HK-2 (cell line): ENCODE results near the gene NFIX.

Experiments used
- DNase-seq: peaks from one replicate; pipeline ENCODE4 v3.0.0-alpha.2; 2018; ENCODE audit not compliant: unreplicated experiment

NFIX gene

GRCh38 chr19:13122980-13123957, 128.0 kb downstream of the NFIX start:
- DNase-seq, result no peak

DNA sequence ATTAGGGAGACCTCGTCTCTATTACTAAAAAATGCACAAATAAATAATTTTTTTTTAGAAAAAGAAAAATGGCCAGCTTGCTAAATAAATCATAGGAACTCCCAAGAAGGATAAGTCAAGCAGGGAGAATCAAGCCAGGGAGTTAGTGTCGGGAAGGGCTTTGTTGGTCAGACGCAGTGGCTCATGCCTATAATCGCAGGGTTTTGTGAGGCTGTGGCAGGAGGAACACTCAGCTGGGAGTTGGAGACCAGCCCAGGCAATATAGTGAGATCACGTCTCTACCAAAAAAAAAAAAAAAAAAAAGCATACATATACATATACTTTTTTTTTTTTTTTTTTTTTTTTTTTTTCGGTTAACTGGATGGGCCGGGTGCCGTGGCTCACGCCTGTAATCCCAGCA, 131.8 kb downstream of the NFIX start:
- DNase-seq, result no peak

GRCh38 chr19:13127811-13128575, 132.7 kb downstream of the NFIX start:
- no peak for DNase-seq

DNA sequence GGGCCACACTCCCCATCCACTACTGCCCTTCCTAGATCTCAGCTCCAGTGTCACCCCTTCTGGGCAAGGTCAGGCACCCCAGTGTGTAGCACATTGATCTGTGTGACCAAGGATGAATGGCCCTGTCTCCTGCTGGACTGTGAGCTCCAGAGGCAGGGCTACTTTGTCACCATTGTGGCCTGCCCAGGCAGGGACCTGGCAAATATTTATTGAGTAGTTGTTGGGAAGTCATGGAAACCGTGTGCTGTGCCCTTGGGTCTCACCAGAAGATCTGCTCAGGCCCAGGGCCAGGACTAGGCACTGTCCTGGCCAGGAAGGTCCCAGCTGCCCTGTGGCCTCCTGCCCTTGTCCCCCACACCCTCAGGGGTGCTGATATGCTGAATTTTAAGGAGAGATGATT, 133.3 kb downstream of the NFIX start:
- DNase-seq, result no peak

- DNase-seq, result no peak
These were observed 134.1 kb downstream of the NFIX start for GRCh38 chr19:13129384-13129783.

DNA sequence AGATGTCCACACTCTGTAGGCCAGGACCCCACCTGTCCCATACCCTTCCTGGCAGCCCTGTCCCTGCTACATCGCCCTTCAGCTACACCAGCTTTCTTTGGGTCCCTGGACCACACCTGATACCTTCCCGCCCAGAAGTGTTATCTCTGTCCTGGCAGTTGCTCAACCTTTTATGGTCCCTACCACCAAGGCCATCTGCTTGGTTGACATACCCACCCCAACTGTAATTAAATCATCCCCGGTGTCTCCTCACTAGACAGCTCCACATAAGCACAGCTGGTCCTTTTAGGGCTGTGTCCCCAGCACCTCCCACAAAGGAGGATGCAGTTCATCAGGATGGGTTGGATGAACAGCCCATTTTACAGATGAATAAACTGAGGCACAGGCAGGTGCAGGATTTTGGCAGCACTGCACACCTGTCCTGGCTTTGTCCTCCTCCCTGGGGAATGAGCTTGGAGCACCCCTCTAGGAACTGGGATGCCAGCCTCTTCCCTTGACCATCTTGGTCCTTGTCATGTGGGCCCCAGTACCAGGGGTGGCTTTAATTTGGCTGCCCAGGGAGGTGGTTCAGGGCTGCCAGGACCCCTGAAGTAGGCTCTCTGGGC, 135.7 kb downstream of the NFIX start:
- no peak for DNase-seq

DNA sequence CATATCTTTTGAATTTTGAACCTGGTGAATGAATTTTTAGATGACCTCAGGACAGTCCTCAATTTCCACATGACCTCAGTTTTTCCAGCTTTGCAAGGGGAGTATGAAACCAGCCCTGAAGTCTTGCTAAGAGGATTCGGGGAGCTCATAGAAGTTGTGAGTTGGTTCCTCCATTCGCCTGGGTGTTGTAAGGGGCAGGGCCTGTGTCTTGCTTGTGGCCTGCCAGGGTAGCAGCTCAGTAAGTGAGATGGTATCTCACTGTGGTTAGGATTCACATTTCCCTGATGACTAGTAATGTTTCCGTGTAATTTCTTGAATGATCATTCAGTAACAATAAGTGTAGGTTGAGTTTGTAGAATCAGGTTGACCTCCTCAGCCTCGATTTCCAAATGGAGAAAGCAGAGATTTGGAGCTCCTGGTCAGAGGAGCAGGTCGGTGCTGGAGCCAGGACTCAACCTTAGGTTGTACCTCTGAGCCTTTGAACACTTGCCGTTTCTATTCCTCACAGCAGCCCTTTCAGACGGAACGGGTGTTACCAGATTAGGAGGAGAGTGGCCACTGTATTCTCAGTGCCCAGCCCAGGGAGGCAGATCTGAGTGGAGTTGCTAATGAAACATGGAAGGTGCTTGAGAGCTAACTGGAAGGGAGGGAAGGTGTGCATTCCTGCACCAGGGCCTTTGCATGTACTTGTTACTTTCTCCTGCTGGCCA, 137.4 kb downstream of the NFIX start:
- DNase-seq, result no peak

DNA sequence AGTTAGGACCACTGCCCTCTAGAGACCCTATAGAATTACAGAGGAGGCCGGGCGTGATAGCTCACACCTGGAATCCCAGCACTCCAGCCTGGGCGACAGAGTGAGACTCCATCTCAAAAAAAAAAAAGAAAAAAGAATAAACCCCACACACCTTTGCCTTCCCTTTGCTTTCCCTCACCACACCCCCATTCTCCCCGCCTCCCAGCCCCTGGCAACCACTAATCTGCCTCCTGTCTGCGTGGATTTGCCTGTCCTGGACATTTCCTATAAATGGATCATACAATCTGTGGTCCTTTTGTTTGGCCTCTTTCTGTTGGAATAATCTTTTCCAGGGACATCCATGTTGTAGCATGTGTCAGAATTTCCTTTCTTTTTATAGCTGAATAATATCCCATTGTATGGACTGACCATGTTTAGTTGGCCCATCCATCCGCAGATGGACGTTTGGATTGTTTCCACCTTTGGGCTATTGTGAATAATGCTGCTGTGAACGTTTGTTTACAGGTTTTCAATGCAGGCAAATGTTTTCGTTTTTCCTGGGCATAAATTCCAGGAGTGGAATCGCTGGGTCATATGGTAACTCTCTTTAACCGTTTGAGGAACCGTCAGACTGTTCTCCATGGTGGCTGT, 138.1 kb downstream of the NFIX start:
- DNase-seq, result no peak

GRCh38 chr19:13134626-13135025, 139.4 kb downstream of the NFIX start:
- DNase-seq, result no peak

GRCh38 chr19:13135068-13136062, 140.1 kb downstream of the NFIX start:
- DNase-seq, result no peak

DNA sequence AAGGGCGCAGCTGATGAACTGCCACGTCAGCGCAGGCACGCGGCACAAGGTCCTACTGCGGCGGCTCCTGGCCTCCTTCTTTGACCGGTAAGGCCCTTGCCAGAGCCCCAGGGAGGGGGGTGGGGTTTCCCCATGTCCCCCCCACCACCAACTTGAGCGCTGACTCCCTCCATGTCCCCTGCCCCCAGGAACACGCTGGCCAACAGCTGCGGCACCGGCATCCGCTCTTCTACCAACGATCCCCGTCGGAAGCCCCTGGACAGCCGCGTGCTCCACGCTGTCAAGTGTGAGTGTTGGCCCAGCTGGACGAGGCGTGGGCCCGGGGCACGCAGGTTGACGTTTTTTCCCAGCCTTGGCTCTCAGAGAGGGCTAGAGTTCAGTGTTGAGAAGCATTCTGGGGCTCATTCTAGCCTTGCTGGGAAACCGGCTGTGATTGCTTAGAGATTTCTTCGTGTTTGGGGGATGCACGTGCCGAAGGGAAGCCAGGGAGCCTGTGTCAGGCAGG, 142.1 kb downstream of the NFIX start:
- DNase-seq, result no peak

DNA sequence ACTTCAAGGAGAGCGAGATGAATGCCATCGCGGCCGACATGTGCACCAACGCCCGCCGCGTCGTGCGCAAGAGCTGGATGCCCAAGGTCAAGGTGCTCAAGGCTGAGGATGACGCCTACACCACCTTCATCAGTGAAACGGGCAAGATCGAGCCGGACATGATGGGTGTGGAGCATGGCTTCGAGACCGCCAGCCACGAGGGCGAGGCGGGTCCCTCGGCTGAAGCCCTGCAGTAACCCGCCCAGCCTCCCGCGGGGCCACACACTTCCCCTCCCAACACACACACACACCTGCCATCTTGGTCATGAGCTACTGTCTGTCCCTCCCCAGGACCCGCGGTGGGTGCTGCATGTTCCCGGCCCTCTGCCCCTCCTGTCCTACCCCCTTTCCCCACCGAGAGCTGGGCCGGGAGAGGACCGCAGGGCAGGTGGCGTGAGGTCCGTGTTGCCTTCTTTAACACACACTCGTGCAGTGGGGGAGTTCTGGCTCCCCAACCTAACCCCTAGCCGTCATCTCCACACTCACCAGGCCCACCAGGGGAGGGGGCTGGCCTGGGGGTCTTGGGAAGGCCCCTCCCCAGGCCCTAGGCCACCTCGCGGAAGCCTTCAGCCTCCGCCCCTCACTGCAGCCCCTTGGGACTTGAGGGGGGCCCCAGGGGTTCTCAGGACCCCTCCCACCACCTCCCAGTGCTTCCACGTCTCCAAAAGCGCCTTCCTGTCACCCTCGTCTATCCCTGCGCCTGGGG, 143.1 kb downstream of the NFIX start:
- no peak for DNase-seq

GRCh38 chr19:13138916-13139198, 143.6 kb downstream of the NFIX start:
- no peak for DNase-seq

GRCh38 chr19:13139633-13140311, 144.5 kb downstream of the NFIX start:
- DNase-seq, result no peak

DNA sequence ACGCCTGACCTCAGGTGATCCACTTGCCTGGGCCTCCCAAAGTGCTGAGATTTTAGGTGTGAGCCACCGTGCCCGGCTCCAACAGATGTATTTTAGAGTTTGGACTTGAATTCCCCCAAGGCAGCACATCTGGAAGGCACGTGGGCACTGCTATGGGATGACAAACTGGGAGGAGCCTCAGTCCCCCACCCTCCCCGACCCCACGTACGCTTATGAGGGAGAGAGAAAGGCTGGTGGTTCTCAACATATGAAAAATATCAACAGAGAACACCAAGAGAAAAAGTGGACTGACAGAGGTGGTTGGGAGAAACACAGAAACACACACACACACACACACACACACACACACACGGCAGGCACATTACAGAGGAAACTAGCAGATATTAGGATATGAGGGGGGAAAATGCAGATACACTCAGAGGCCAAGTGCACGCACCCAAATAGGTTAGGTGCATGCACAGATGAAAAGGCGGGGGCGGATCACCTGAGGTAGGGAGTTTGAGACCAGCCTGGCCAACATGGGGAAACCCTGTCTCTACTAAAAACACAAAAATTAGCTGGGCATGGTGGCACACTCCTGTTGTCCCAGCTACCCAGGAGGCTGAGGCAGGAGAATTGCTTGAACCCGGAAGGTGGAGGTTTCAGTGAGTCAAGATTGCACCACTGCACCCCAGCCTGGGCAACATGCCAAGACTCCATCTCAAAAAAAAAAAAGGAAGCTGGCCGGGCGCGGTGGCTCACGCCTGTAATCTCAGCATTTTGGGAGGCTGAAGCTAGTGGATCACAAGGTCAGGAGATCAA, 151.7 kb downstream of the NFIX start:
- DNase-seq, result no peak
